GM19324 (cell line): ENCODE measurements around the gene RSAD2.
"Not testable (repeated sequence)": the region's sequence is repeated elsewhere in the genome, so short reads cannot be mapped to it uniquely, and the experiment has no call there.

ENCODE experiments used
- ATAC-seq: cut with Tn5 transposase; IDR thresholded peaks from one replicate; pipeline ENCODE4 v1.9.1; 2021; ENCODE audit warnings: mild to moderate bottlenecking, moderate library complexity; ENCODE audit not compliant: unreplicated experiment, low FRiP score

RSAD2 gene, protein sequence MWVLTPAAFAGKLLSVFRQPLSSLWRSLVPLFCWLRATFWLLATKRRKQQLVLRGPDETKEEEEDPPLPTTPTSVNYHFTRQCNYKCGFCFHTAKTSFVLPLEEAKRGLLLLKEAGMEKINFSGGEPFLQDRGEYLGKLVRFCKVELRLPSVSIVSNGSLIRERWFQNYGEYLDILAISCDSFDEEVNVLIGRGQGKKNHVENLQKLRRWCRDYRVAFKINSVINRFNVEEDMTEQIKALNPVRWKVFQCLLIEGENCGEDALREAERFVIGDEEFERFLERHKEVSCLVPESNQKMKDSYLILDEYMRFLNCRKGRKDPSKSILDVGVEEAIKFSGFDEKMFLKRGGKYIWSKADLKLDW

DNA sequence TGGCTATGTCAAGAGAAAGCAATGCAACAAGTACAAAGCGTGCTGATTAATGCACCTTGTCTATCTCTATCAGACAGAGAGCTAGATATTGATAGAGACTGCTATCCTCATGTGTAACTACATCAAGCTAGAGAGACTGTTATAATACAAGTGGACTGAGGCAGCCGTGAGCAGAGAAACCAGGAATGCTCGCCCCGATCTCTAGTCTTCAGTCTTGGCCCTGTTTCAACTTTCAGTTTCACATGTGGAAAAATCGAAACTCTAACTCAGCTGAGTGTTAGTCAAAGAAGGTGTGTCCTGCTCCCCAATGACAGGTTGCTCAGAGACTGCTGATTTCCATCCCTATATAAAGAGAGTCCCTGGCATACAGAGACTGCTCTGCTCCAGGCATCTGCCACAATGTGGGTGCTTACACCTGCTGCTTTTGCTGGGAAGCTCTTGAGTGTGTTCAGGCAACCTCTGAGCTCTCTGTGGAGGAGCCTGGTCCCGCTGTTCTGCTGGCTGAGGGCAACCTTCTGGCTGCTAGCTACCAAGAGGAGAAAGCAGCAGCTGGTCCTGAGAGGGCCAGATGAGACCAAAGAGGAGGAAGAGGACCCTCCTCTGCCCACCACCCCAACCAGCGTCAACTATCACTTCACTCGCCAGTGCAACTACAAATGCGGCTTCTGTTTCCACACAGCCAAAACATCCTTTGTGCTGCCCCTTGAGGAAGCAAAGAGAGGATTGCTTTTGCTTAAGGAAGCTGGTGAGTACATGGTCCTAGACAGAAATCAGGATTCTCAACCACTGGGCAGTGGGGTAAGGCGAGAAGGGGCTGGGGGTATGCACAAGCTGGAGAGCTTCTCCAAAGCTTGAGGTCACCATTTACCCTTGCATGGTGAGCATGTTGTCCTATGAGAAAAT, at the start of gene RSAD2:
Gene RSAD2 (plus strand): TSS at position 376 of the 903 bp plus-strand sequence. CDS start 24 bp downstream, at position 400.
- ATAC-seq, result peak; percentile 86

DNA sequence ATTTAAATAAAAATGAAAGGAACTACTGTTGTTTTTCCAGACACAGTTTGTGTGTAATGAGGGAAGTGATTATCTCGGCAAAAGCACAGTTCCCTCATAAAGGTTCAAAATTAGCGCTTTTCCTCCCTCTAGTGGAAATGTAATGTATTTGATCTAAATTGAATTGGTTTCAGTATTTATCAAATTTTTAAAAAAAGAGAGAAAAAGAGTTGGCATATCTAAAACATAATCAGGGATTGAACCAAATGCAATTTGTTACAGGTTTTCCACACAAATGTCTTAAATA, 49.3 kb upstream of the RSAD2 start:
- ATAC-seq, result no peak

DNA sequence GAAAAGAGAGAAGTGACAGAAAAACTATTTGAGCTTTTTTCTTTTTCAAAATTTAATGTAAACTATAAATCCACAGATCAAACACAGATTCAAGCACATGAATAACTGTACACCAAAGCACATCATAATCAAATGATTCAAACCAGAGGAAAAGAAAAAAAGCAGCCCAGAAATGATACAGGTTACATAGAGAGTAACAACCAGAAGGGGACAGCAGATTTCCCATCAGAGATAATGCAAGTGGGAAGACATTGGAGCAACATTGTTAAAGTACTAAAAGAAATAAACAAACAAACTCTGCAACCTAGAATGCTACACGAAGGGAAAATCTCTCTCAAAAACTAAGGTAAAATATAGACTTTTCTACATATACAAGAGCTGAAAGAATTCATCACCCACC, 46.3 kb upstream of the RSAD2 start:
- ATAC-seq, result no peak

DNA sequence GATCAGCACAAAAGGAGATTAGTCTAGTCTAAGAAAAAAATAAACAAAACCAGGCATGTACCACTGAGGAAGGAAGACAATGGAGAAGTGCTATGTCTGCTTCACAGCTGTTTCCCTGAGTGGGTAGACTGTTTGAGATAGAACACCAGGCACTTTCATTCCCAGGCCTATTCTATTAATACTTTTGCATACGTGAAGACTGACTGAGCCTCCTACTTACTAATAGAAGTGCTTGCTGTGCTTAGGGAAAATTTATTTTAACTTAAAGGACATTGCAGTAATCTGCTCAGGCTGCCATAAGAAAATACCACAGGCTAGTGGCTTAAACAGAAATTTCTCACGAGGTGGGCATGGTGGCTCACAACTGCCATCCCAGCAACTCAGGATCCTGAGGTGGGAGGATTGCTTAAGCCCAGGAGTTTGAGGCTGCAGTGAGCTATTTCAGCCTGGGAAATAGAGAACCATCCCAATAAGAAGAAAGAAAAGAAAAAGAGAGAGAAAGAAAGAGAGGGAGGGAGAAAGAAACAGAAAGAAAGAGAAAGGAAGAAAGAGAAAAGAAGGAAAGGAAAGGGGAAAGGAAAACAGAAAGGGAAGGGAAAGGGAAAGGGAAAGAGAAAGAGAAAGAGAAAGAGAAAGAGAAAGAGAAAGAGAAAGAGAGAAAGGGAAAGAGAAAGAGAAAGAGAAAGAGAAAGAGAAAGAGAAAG, 44.8 kb upstream of the RSAD2 start:
- ATAC-seq, result no peak

DNA sequence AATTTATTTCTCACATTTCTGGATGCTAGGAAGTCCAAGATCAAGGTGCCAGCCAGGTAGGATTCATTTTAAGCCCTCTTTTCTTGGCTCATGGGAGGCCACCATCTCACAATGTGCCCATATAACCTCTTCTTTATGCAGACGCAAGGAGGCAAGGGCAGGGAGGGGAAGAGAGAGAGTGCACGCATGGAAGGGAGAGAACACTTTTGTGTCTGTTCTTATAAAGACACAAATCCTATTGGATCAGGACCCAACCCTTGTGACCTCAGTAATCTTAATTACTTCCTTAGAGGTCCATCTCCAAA, 44.3 kb upstream of the RSAD2 start:
- ATAC-seq, result no peak

DNA sequence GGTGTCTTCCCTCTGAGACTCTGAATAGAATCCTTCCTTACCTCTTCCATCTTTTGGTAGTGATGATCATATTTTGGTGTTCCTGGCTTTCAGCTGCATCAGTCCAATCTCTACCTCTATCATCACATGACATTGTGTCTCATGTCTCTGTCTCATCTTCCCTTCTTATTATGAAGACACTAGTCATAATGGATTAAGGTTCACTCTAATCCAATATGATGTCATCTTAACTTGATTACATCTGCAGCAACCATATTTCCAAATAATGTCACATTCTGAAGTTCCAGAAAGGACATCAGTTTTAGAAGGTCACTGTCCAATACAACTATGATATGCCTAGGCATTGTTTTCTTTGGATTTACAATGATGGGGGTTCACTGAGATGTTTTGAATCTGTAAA, 43.4 kb upstream of the RSAD2 start:
- no peak for ATAC-seq

DNA sequence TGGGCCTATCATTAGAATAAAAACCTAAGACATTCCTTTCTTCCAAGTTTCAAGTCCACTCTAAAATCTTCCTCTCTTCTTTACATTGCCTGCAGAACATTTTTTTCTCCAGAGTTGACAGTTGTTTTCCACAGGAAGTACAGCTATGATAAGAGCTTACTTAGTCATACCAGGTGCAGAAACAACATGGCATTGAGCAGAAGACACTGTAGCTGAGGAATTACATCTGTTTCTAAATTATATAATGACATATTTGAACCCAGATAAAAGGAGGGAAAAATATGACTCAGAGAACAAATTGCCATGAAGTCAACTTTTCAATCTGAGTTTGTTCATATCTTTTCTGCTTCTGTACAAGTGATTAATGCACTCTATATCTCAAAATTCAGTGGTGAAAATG, 42.1 kb upstream of the RSAD2 start:
- ATAC-seq, result no peak

DNA sequence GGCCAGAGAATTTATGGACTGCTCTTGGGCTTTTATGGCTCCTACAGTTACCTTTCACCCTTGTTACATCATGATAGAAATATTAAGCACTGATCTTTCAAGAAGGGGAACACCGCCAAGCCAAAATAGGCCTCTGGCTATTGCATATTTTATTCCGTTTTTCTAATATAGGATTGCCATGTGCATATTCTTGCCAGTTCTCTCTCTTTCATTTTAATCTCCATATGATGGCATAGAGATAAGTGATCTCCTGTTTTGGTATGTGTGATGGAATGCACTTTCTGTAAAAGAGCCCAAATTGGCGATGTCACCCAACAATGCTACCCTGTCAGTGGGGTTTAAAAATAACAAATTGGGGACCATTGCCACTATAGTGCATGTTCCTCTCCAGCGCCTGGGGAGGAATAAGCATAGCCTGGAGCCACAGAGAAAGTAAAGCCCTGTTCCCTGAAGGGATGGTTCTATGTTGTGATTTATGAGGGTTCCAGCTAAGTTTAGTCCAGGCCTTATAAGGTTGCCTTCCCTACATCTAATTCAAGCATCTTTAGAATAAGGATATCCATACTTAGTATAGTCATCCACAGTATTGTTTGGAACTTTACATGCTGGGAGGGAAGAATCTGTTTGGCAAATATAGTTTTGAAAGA, 38.8 kb upstream of the RSAD2 start:
- no peak for ATAC-seq

DNA sequence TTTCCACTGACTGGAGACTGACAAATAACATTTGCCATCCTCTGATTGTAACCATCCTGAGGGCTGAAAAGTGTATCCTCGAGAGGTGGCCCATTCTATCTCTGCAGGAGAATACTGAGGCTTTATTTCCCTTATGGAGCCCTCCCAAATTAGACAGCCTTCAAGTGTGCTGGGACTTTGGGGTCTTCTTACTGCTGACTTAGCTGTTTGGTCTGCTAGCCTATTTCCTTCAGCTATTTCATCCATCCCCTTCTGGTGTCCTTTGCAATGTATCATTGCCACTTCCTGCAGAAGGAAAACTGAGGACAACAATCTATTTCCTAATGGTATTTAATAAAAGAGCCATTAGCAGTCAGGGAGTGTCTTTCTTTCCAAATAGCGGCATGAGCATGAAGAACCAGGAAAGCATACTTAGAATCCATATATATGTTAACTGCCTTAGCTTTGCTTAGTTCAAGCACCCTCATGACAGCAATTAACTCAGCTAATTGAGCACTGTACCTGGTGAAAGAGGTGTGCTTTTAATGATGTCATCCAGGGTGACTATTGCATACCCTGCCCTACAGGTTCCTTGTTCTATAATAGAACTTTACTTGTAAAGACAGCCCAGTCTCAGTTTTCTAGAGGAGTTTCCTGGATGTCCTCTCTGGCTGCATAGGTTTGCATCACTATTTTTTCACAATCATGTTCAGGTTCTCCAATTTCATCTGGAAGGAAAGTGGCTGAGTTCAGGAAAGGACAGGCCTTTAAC, 35.9 kb upstream of the RSAD2 start:
- no peak for ATAC-seq

DNA sequence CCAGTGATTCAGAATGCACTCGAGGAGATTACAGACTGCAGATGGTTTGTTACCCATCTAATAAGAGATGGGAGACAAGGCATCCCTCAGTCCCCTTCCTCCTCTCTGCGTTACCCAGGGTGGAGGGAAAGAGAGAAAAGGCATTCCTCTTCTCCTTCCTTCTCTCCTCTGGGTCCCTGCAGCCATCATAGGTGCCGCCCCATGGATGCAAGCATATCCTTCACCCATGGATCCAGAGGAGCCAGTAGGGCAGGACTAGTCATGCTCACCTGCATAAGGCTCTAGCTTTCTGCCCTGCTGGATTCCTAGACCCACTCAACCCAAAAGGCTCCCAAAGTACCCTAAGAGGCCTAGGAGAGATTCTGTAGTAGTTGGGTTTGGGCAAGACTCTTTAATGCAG, 32.3 kb upstream of the RSAD2 start:
- ATAC-seq, result no peak

DNA sequence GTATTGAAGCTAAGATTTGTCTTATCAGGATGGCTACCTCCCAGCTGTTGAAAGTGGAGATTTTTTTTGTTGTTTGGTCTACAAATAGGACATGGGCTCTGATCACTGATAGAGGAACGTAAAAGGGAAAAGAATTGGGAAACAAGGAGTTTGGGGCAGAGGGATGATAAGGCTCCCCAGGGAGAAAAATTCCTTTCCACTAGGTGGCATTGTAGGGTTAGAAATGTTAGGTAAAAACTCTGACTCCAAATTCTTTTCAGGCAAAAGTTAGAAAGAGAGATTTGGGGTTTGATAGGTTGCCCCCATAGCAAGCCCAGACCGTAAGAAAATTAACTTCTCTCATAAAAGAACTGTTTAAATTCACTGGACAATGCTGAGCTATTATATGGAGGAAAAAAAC, 31.7 kb upstream of the RSAD2 start:
- no peak for ATAC-seq

DNA sequence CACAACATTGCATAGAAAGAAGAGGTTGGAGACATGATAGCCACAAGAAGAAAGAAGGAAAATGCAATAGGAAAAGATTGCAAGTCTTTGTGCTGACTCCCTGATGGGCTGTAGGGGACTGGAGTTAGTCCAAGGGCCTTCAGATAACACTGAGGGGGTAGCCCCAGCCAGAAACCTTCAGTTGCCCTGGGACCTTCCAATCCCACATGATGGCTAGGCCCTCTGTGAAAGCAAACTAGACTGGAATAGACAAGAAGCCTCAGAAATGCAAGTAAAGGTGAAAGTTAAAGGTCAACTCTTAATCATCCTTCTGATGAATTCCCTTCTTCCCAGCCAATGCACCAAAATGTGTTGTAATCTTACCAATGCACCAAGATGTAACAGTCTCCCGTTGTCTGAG, 31.0 kb upstream of the RSAD2 start:
- ATAC-seq, result no peak

DNA sequence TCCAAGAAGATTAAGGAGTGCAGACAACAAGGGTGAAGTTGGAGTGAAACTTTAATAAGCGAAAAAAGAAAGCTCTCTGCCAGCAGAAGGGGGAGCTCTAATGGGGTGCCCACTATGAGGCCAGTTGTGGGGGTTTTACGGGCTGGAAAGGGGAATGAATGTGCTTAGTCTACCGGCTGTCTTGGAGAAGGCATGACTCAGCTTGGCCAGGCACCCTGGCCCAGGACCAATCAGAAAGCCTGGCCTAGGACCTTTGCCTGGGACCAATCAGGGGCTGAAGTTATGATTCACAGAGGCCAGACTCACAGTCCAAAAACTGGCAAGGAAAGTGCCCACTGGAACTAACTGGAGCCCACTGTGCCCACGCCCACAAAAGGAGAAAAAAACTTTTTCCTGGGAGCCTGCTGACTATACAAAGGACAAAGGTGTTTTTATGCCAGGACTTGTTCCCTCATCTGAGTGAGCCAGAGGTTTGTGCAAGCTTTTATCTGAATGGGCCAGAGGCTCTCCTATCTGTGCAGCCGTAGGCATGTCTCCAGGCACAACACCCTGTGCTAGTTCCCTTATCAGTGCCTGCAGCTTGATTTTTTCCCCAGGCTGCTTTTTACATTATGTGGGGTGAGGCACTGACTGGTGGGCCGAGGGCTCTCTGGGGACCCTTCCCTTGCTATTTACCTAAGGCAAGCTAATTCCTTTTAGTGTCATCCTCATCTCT, 30.5 kb upstream of the RSAD2 start:
- ATAC-seq, result no peak

DNA sequence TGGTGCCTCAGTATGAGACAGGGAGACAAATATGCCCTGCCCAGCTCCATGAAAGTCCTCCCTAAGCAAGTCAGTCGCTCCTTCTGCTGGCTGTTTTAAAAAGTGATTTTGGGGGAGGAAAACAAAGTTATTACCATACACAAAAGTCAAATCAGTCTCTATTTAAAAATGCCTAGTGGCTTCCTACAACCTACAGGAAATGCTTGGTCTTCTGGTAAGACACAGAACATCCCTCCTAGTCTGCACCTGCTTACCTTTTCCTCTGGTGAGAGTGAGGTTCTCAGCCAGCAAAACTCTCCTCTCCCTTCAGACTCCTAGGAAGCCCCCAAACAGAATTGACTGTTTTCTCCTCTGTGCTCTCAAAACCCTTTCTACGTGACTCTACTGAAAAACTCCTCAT, 25.4 kb upstream of the RSAD2 start:
- ATAC-seq, result no peak

DNA sequence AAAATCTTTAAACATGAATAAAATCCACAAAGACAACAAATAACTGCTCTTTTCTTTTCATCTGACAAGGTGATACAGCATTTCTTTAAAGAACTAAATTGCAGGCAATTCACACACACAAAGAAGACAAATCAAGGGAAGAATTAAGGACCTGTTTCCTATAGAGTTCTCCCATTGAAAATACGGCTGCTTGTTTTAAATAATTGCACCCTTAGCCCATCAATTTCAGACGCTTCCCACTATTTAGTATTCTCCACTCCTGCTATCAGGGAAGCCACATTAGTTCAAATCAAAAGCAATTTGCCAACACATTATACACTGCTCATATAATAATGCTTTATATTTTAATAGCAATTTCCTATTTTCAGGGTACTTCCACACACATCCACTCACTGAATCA, 23.2 kb upstream of the RSAD2 start:
- ATAC-seq, result no peak

DNA sequence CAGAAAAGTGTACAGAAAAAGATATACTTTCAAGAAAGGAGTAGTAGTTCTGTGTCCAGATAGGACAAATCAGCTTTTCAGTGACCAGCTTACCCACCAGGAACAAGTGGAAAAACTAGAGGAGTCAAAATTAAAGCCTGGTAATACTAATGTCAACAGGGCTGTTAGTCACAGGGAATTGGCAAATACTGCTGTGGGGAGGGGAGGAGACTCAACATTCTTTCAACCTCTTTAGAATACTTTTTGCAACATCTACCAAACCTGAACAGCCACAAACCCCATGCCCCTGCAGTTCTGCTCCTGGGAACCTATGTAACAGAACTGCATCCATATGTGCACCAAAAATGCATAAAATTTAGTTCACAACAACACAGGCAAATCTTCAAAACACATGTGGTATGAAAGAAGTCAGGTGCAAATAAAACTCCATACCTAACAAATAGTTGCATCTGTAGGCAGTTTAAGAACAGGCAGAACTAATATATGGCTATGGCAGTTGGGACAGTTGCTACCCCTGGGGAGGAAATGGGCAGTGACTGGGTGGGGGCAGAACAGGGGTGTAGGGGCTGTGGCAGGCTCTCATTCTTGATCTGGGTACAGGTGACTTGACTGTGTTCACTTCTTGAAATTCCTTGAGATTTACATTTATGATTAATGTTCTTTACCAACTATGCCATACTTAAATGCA, 21.6 kb upstream of the RSAD2 start:
- no peak for ATAC-seq

DNA sequence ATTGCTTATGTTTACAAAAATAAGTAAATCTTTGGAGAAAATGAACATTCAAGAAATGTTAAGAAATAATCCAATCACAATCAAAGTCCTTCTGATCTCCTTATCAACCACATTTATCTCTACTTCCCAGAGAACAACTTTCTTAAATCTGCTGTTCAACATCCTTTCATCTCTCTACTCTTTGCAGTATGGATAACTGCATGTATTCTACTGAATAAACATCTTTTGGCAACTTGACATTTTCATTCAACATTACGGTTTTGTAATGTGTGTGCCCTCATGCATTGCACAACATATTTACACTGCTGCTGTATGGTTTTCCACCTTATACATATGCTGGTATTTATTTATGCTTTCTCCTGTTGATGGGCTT, 21.0 kb upstream of the RSAD2 start:
- no peak for ATAC-seq

DNA sequence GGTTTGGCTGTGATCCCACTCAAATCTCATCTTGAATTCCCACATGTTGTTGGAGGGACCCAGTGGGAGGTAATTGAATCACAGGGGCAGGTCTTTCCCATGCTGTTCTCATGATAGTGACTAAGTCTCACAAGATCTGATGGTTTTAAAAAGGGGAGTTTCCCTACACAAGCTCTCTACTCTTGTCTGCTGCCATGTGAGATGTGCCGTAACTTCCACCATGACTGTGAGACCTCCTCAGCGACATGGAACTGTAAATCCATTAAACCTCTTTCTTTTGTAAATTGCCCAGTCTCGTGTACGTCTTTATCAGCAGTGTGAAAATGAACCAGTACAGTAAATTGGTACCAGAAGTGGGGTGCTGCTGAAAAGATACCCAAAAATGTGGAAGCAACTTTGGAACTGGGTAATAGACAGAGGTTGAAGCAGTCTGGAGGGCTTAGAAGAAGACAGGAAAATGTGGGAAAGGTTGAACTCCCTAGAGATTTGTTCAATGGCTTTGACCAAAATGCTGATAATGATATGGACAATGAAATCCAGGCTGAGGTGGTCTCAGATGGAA, 19.0 kb upstream of the RSAD2 start:
- ATAC-seq, result not testable (repeated sequence)

DNA sequence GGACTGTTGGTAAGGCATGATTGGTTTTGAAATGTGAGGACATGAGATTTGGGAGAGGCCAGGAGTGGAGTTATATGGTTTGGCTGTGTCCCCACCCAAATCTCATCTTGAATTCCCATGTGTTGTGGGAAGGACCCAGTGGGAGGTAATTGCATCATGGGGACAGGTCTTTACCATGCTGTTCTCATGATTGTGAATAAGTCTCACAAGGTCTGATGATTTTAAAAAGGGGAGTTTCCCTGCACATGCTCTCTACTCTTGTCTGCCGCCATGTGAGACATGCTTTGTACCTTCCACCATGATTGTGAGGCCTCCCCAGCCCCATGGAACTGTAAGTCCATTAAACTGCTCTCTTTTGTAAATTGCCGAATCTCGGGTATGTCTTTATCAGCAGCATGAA, 17.3 kb upstream of the RSAD2 start:
- ATAC-seq, result no peak
